Stomach (tissue), 4 donors: ENCODE measurements around the gene TRERF1.

Experiments used
- EP300 ChIP-seq: sonication (generic); formaldehyde crosslinking; IDR thresholded peaks from one replicate; pipeline ENCODE4 v1.6.1; 2017; ENCODE audit warnings: antibody characterized with exemption
- POLR2A ChIP-seq, 4 donors: fragments of 450-650 bp; IDR thresholded peaks; one replicate each; pipeline ENCODE4 v1.6.1; 2016; ENCODE audit warnings: antibody characterized with exemption in 4 of 4, control low read depth in 2 of 4, mild to moderate bottlenecking in 1 of 4, moderate library complexity in 1 of 4
- TF ChIP-seq, protein P1 (sequence below), 7 experiments: fragments of 450-650 bp in 4 of 7; fragments of 200-600 bp in 3 of 7; sonication (generic) in 3 of 7; IDR thresholded peaks; one replicate each; pipeline ENCODE4 v1.5.1; 2016 to 2019; ENCODE audit warnings: antibody characterized with exemption in 7 of 7, control low read depth in 2 of 7, mild to moderate bottlenecking in 1 of 7

DNA sequence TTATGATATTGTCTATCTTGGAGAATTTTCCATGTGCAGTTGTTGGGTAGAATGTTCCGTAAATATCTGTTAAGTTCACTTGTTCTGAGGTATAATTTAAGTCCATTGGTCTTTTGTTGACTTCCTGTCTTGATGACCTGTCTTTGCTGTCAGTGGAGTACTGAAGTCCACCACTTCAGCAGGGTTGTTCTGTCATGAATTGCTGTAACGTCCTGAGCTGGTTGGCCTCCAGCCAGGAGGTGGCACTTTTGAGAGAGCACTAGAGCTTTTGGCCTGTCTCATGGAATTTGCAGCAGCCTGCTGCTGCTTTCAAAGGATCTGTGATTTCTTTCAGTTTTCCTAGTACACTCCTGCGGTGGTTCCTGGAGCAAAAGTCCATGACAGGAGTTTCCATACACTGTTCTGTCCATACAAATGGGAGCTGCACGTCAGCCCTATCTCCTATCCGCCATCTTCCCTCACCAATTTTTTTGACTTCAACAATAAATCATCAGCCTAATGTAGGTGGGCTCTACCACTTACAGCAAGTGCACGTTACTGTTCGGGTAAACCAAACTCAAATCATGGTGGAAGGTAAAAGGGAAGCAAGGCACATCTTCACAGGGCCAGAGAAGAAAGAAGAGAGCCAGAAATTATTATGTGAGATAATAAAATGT, 46.9 kb upstream of the TRERF1 start:
- TF ChIP-seq, protein P1, sequence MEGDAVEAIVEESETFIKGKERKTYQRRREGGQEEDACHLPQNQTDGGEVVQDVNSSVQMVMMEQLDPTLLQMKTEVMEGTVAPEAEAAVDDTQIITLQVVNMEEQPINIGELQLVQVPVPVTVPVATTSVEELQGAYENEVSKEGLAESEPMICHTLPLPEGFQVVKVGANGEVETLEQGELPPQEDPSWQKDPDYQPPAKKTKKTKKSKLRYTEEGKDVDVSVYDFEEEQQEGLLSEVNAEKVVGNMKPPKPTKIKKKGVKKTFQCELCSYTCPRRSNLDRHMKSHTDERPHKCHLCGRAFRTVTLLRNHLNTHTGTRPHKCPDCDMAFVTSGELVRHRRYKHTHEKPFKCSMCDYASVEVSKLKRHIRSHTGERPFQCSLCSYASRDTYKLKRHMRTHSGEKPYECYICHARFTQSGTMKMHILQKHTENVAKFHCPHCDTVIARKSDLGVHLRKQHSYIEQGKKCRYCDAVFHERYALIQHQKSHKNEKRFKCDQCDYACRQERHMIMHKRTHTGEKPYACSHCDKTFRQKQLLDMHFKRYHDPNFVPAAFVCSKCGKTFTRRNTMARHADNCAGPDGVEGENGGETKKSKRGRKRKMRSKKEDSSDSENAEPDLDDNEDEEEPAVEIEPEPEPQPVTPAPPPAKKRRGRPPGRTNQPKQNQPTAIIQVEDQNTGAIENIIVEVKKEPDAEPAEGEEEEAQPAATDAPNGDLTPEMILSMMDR (IDR thresholded peaks at IDR 0.05) = no peak
- TF ChIP-seq POLR2A (IDR thresholded peaks at IDR 0.05) (no peak), EP300 (no peak)
